ENCODE measurements around the gene TERT. TPM values are rescaled to one million over a fixed set of nuclear protein-coding genes. Genes with fewer than 3 reads are reported as not detected.

Gene TERT
- polyA plus RNA-seq, 2 of the 4 experiments (the other 2 are of a cell fraction): 1.1 to 4.0 TPM

DNA sequence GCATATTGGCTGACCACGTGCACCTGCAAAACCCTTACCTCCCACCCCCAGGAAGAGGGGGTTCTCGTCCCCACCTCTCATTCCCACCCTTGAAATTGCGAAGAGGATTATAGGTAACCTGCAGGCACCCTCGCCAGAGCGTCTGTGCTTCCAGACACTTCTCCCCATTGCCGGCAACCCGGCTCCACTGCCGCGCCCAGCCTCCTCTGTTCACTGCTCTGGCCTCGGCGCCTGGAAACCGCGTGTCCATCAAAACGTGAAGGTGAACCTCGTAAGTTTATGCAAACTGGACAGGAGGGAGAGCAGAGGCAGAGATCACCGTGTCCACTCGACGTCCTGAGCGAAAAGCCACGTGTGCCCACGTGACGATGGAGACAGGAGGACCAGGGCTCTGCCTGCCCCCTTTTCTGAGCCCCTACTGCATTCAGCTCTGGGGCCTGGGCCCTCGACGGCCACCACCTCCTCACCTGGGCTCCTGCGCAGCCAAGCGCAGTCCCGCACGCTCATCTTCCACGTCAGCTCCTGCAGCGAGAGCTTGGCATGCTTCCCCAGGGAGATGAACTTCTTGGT lies 1.9 kb downstream of the TERT start:
- ATAC-seq: no peak
- Histone ChIP-seq H3K27ac (no peak overlapping the region), H3K9me3 (no peaks in the 10 kb centered on the region), H3K4me2 (no peak overlapping the region), H3K4me3 (no peak overlapping the region), H3K4me1 (peaks cover 8% of the 10 kb centered on the region; the same call in 1 of the 3 replicates)
- POLR2A ChIA-PET: no interaction called here
- TF ChIP-seq POLR2A (IDR thresholded peaks at IDR 0.05; ENCODE audit: low read length) (no peak), RCOR1 (IDR thresholded peaks at IDR 0.05; ENCODE audit: low read depth, low read length) (no peak), KDM1A (IDR thresholded peaks at IDR 0.05; ENCODE audit: low read depth) (no peak), SREBF2 (IDR thresholded peaks at IDR 0.05) (no peak), MAFK (IDR thresholded peaks at IDR 0.05; ENCODE audit: partially characterized antibody) (no peak), NFE2L2 (conservative IDR thresholded peaks at IDR 0.05; ENCODE audit: low read length) (no peak), ZFP36 (IDR thresholded peaks at IDR 0.05; ENCODE audit: borderline replicate concordance, partially characterized antibody) (no peak), TFCP2L1 (CRISPR knock-in tag; IDR thresholded peaks at IDR 0.05) (no peak), RAD21 (conservative IDR thresholded peaks at IDR 0.05 in 1 of 2, IDR thresholded peaks at IDR 0.05 in 1 of 2) (no peak), HOXA7 (CRISPR knock-in tag; IDR thresholded peaks at IDR 0.05) (no peak), MAZ (IDR thresholded peaks at IDR 0.05; ENCODE audit: borderline replicate concordance, low read depth, low read length) (no peak), GATA3 (IDR thresholded peaks at IDR 0.05; ENCODE audit: borderline replicate concordance) (no peak), NR3C1 (IDR thresholded peaks at IDR 0.05) (no peak), HEYL (CRISPR knock-in tag; IDR thresholded peaks at IDR 0.05) (no peak), RARB (CRISPR knock-in tag; IDR thresholded peaks at IDR 0.05) (no peak), FOXS1 (CRISPR knock-in tag; IDR thresholded peaks at IDR 0.05) (no peak)
- TF ChIP-seq, protein P1, sequence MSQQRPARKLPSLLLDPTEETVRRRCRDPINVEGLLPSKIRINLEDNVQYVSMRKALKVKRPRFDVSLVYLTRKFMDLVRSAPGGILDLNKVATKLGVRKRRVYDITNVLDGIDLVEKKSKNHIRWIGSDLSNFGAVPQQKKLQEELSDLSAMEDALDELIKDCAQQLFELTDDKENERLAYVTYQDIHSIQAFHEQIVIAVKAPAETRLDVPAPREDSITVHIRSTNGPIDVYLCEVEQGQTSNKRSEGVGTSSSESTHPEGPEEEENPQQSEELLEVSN (IDR thresholded peaks at IDR 0.05; ENCODE audit: borderline replicate concordance, low read depth): no peak
- TF ChIP-seq, protein P2, sequence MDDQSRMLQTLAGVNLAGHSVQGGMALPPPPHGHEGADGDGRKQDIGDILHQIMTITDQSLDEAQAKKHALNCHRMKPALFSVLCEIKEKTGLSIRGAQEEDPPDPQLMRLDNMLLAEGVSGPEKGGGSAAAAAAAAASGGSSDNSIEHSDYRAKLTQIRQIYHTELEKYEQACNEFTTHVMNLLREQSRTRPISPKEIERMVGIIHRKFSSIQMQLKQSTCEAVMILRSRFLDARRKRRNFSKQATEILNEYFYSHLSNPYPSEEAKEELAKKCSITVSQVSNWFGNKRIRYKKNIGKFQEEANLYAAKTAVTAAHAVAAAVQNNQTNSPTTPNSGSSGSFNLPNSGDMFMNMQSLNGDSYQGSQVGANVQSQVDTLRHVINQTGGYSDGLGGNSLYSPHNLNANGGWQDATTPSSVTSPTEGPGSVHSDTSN (IDR thresholded peaks at IDR 0.05): no peak
- TF ChIP-seq, protein P3, sequence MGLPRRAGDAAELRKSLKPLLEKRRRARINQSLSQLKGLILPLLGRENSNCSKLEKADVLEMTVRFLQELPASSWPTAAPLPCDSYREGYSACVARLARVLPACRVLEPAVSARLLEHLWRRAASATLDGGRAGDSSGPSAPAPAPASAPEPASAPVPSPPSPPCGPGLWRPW (IDR thresholded peaks at IDR 0.05): no peak
- TF ChIP-seq, protein P4, sequence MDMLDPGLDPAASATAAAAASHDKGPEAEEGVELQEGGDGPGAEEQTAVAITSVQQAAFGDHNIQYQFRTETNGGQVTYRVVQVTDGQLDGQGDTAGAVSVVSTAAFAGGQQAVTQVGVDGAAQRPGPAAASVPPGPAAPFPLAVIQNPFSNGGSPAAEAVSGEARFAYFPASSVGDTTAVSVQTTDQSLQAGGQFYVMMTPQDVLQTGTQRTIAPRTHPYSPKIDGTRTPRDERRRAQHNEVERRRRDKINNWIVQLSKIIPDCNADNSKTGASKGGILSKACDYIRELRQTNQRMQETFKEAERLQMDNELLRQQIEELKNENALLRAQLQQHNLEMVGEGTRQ (IDR thresholded peaks at IDR 0.05): no peak
- DNase-seq (ENCODE audit: low read depth in 1 of 2, low spot score in 1 of 2): no peak
- 95% methylated on average over 30 of the region's 30 CpGs for WGBS (ENCODE audit: missing lambda C conversion rate)
- no peak for FAIRE-seq
- CTCF ChIA-PET: interaction anchor here (1.5 kb wide), 1 partner anchor 10 kb away, joined by 3 read pairs; no protein-coding TSS in a partner anchor

DNA sequence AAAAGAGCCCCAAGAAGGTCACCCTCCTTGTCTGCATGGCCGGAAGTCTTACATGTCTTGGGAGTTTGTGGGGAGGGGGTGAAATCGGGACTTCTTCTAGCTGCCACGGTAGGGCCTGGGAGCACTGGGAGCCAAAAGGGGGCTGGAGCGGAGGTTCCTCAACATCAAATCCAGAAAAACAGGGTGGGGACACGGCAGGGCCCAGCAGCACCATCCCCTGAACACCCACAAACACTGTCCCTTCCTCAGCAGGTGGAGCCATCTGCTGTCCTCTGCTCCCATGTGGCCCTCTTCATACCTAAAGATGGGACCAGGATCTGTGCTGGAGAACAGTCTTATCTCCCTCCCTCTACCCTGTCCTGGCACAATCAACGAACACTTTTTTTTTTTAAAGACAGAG lies 2.7 kb downstream of the TERT start:
- no peak for FAIRE-seq
- TF ChIP-seq HOXB5 (CRISPR knock-in tag; IDR thresholded peaks at IDR 0.05): no peak
- TF ChIP-seq RAD21 (conservative IDR thresholded peaks at IDR 0.05 in 1 of 2, IDR thresholded peaks at IDR 0.05 in 1 of 2): no peak
- TF ChIP-seq ZC3H11A (IDR thresholded peaks at IDR 0.05): no peak
- no peak for TF ChIP-seq KDM1A (IDR thresholded peaks at IDR 0.05; ENCODE audit: low read depth)
- TF ChIP-seq, protein P5, sequence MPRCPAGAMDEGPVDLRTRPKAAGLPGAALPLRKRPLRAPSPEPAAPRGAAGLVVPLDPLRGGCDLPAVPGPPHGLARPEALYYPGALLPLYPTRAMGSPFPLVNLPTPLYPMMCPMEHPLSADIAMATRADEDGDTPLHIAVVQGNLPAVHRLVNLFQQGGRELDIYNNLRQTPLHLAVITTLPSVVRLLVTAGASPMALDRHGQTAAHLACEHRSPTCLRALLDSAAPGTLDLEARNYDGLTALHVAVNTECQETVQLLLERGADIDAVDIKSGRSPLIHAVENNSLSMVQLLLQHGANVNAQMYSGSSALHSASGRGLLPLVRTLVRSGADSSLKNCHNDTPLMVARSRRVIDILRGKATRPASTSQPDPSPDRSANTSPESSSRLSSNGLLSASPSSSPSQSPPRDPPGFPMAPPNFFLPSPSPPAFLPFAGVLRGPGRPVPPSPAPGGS (IDR thresholded peaks at IDR 0.05): no peak
- TF ChIP-seq EHMT2 (IDR thresholded peaks at IDR 0.05; ENCODE audit: low read depth): no peak
- TF ChIP-seq, protein P6, sequence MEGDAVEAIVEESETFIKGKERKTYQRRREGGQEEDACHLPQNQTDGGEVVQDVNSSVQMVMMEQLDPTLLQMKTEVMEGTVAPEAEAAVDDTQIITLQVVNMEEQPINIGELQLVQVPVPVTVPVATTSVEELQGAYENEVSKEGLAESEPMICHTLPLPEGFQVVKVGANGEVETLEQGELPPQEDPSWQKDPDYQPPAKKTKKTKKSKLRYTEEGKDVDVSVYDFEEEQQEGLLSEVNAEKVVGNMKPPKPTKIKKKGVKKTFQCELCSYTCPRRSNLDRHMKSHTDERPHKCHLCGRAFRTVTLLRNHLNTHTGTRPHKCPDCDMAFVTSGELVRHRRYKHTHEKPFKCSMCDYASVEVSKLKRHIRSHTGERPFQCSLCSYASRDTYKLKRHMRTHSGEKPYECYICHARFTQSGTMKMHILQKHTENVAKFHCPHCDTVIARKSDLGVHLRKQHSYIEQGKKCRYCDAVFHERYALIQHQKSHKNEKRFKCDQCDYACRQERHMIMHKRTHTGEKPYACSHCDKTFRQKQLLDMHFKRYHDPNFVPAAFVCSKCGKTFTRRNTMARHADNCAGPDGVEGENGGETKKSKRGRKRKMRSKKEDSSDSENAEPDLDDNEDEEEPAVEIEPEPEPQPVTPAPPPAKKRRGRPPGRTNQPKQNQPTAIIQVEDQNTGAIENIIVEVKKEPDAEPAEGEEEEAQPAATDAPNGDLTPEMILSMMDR (IDR thresholded peaks at IDR 0.05): no peak
- no peak for TF ChIP-seq RNF2 (IDR thresholded peaks at IDR 0.05; ENCODE audit: borderline replicate concordance, low read depth)
- TF ChIP-seq HDAC2 (IDR thresholded peaks at IDR 0.05): no peak
- TF ChIP-seq RFX5 (IDR thresholded peaks at IDR 0.05): no peak
- TF ChIP-seq ZNF302 (CRISPR knock-in tag; IDR thresholded peaks at IDR 0.05): no peak
- TF ChIP-seq MYC (IDR thresholded peaks at IDR 0.05; ENCODE audit: borderline replicate concordance, low read length): no peak
- no peak for TF ChIP-seq CBX2 (IDR thresholded peaks at IDR 0.05; ENCODE audit: borderline replicate concordance, low read depth)

More for the DNA sequence above, 2.7 kb downstream of the TERT start:
- Histone ChIP-seq H3K27ac (no peak overlapping the region), H3K4me2 (no peak overlapping the region), H3K9me3 (no peaks in the 10 kb centered on the region), H3K4me3 (no peak overlapping the region), H3K4me1 (peaks cover 8% of the 10 kb centered on the region; the same call in 1 of the 3 replicates)
- ATAC-seq (no peak), DNase-seq (ENCODE audit: low read depth in 1 of 2, low spot score in 1 of 2) (no peak)
- POLR2A ChIA-PET: no interaction called here
- WGBS (ENCODE audit: missing lambda C conversion rate): 76% methylated on average over 6 of the region's 6 CpGs
- CTCF ChIA-PET: no interaction called here
